ENCODE data around the gene RGL1. TPM values are rescaled to one million over a fixed set of nuclear protein-coding genes. Genes with fewer than 3 reads are reported as not detected.

The RGL1 gene
- total RNA-seq, 1 donor from 2014 or later, result 5.4 TPM

DNA sequence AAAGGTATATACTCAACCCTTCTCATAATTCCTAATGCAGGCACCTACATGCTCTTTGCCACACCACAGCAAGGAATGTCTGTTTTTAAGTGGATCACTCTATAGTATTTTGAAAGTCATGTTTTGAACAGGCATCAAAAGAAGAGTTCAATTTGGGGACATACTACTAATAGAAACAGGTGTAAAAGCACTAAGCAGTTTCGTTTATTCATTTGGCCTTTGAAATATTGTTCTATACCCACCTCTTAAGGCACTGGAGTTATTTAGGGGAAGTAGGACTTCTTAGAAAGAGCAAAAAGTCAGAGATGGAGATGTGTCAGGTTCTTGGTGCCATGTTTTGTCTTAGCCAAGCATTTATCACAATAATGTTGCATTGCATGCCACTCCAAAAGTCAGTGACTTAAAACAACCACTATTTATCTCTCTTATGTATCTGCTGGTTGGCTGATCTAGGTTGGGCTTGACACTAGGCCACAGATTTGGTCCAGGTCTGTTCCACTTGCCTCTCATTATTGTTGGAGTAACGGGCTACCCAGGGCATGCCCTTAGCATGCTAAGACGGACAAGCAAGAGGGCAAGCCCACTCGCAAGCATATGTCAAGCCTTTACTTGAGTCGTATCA is 107.5 kb downstream of the RGL1 start:
- DNase-seq (ENCODE audit: low read depth), result no peak

DNA sequence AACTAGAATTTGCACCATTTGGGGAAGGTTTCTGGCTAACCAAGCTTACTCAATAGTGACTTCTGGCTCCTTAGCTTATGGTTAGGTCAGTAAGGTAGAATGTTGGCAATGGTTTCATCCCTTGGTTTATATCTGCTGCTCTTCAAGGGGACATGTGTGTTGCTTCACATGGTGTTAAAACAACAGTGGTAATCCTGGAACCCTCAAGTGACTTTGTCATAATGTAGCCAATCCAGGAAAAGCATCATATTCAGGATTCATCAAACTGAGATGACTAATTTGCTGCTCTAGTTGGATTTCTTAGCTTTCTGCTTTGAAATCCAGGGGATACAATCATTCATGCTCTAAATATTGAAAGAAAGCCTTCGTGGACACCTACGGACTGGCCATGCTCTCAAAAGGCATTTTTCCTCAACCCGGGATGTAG is 108.7 kb downstream of the RGL1 start:
- no peak for DNase-seq (ENCODE audit: low read depth)

DNA sequence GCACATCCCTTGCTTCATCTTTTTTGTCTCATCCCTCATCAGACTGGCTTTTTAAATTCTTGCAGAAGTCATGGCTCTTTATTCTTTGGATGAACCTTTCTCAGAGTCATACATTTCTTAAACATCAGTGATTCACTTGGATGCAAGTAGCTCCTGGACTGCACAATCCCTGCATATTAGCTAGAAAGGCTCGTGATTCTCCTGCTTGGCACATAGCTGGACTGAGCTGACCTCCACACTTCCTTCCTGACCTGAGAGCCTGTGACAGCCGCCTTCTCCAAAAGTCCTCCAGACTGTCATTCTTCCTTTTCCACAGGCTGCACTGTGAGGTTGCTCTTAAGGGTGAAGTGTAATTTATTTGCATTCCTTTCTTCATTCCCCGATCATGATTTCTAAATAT is 109.4 kb downstream of the RGL1 start:
- no peak for DNase-seq (ENCODE audit: low read depth)

DNA sequence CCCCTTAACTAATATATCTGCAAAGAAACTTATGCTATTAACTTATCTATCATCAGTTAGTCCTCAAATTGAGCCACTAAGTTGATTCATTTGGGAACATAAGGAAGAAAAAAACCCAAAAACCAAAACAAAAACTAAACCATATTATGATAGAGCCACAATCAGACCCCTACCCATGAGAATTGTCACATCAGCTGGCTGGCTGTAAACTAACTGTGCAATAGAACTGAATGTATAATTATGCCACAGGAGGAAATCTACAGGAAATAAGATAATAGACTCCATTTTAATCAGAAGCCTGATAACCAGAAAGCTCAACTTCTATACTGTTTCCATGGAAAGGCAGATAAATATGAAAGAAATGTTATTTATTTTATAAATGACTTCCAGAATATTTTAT is 110.0 kb downstream of the RGL1 start:
- no peak for DNase-seq (ENCODE audit: low read depth)

DNA sequence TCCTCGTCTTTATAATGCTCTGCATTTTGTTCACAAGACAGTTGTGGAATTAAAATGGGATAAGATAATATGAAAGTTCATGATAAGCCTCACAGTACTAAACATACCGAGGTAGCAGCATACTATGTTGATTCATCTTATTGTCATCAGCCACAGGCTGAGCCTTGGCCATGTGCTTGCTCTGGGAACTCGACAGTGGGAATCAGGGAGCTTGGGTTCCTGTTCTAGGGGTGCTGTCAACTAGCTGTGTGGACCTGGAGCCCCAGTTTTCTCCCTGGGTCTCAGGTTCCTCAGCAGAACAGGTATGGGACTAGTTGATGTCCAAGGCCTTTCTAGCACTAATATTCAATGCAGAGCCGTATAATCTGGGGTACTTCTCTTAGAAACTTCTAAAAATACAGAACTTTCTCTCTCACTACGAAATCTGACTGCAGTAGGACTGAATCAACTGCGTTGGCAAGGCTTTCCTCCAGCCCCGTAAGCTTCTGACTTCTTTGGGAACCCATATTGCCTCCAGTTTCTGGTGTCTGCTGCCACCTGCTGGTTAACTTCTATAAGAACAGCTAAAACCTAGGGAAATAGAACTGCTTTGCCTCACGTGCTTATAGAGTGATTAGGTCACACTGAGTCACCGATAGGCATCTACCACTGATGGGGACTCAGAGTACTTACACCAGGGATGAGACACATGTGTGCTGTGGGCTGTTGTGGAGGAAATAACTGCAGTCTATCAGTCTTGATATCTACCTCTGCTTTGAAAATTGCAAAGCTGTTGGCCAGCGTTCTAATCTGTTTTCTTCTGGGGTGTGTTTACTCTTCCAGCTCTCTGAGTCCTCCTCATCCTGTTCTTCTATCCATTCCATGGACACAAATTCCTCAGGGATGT is 110.9 kb downstream of the RGL1 start:
- peak; percentile 96 for DNase-seq (ENCODE audit: low read depth)

DNA sequence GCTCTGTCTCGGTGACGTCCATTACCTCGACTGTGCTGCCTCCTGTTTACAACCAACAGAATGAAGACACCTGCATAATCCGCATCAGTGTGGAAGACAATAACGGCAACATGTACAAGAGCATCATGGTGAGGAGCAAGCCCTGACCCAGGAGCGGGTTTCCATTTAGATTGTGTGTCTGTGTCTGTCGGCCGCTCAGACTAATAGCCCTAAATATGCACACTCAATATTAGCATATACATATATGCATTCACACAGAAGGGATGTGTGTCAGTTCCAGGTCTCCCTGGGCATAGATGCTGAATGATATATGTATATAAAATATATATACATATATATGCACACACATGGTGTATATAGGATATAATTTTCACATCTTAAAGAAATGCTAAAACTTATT is 111.7 kb downstream of the RGL1 start:
- DNase-seq (ENCODE audit: low read depth), result no peak

DNA sequence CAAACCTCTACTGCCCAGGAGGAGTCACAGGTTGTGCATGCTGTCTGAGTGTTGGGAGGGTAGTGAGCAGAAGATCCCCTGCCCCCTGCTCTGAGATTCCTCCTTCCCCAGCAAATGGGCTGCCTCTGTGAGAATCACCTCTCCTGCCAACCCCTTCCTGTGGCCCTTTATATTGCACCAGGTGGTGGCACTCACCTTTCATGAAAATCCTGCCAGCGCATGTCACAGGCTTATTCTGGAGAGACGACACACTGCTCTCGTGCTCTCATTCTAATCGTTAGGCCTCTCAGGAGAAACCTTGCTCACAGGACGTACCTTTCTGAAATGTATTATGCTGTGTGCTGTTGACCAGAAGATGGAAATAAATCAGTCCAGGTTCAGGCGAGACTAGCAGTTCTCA is 113.7 kb downstream of the RGL1 start:
- DNase-seq (ENCODE audit: low read depth), result no peak

DNA sequence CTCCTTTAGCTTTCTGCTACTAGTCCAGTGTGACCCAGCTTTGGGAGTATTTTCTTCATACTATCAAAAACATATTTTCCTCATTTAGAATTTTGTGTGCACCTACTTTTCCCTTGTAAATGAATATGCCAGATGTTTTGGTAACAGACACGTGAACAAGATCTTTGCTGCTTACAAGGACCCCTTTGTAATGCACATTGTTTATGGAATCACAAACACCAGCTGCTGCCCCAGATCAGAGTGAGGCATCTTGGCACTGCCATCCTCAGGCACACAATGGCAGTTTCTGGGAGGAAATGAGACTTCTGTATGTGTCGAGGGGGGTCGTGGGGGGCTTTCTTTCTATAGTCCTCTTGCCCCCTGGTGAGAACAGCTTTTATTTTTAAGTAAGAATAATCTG is 115.7 kb downstream of the RGL1 start:
- peak; percentile 22 for DNase-seq (ENCODE audit: low read depth)

DNA sequence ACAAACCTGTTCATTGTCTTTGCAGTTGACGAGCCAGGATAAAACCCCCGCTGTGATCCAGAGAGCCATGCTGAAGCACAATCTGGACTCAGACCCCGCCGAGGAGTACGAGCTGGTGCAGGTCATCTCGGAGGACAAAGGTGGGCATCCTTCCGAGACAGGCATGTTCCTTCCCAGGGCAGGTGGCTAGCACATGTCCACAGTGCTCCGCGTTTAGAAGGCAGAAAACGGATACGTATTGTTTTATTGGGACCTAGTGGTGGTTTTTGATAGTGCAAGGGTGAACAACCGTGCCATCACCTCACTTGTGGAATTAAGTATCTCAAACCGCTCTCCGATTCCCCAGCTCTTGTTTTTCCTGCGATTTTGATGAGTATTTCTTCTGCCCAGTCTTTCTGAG is 117.3 kb downstream of the RGL1 start:
- DNase-seq (ENCODE audit: low read depth), result no peak

DNA sequence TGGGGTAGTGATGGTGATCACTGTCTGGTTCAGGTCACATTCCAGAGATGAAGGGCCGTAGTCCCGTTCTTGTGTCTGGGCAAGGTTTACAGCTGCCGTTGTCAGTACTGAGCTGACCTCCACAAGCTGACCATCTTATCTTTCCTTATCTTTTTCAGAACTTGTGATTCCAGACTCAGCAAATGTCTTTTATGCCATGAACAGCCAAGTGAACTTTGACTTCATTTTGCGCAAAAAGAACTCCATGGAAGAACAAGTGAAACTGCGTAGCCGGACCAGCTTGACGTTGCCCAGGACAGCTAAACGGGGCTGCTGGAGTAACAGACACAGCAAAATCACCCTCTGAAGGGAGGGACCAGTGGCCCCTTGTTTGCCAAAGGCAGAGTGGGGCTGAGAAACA is 121.0 kb downstream of the RGL1 start:
- no peak for DNase-seq (ENCODE audit: low read depth)

DNA sequence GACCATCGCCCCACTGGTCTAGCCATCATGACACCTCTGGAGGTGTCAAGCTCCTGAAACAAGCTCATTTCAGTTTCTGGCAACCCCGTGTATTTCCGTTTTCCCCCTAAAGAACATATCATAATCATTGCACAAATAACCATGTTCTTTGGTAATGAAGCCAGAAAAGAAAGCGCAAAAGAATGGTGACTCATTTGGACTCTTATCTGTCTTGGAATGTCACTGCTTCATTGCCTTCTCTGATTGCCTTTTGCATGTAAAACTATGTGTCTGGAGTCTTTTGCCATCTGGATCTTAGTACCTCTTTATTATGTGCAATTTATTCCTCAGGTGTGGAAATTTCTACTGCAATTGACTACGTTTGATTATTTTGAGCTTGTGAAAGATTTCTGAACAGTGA is 122.1 kb downstream of the RGL1 start:
- no peak for DNase-seq (ENCODE audit: low read depth)

DNA sequence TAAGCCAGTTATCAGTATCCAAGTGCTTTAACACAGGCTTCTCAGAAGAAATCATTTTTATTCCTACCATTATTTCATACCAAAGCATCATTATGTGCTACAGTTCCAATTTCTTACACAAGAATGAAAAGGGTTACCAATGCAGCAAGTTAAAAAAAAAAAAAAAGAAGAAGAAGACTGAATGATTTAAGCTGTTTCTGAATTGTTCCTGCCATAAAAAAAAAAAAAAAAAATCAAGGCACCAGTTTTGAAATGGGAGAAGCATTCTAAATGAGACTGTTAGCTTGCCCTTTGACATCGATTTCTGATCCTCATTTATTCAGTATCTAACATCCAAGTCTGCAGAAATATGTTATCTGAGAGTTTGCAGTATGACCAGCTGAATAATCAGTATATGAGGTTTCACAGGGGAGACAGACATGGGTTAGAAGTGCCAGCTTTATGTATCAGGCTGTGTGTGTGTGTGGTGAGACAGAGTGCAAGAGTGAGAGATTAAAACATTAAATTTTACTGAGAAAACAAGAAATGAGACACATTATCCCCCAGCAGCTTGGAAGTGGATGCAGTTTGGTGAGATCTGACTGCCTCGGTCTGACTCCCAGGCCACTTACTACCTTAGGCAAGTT is 126.8 kb downstream of the RGL1 start:
- no peak for DNase-seq (ENCODE audit: low read depth)

DNA sequence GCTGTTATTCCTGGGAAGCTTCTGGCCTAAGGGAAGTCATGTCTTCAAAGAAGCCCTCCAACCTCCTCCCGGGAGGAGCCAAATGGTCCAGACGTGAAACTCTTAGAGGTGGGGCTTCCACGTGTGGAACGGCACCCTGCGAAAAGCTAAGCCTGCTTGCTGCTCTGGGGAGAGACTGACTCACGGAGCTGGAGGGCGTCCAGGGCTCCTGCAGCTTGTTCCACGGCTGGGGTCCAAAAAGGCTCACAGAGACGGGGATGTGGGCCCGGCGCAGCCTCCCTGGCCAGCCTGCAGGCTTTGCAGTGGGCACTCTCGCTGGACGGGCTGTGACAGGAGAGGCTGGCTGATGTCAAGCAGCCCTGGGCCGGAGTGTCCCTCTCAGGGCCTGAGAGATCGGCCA is 127.5 kb downstream of the RGL1 start:
- peak; percentile 50 for DNase-seq (ENCODE audit: low read depth)

DNA sequence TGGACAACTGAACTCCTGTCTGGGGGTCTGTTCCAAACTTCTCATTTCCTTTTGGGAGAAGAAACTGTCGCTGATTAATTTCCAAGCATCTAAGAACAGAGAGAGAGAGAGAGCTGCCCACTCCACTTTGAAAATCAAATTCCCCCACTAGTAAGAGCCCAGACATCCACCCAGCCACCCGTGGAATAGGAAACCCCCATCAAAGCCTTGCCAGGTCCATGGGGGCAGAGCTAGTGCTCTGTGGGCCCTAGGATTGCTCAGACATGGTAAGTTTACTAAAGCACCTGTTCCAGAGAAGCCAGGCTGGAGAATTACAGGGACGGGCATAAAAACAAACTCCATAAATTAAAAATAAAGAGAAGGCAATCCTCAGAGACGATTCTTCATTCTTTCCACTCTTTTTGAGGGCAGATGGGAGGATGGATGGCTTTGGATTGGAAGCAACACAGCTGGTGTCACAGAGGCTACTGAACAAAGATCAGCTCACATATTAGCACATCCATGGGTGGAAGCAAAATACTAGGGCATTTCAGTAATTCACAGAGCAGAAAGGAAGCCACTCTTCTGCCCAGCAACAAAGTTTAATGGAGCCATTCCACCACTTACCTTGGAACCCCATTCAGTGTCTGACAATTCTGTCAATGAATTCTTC is 128.7 kb downstream of the RGL1 start:
- no peak for DNase-seq (ENCODE audit: low read depth)

DNA sequence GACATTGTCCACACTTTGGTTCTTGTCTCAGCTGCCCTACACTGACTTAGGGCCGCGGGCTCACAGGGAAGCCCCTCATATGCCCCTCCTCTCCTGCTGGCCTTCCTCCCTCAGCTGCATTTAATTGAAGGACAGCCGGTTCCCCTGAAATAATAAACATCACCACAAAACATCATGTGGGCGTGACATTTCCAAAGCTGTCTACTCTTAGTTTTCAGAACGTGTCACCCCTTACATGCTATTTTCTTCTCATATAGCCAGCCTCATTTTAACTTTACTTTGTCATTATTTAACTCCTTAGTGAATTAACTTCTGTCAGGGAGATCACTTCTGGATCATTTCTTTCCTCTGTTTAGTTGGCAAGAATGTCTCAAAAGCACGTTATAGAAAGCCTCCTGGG is 129.4 kb downstream of the RGL1 start:
- no peak for DNase-seq (ENCODE audit: low read depth)

DNA sequence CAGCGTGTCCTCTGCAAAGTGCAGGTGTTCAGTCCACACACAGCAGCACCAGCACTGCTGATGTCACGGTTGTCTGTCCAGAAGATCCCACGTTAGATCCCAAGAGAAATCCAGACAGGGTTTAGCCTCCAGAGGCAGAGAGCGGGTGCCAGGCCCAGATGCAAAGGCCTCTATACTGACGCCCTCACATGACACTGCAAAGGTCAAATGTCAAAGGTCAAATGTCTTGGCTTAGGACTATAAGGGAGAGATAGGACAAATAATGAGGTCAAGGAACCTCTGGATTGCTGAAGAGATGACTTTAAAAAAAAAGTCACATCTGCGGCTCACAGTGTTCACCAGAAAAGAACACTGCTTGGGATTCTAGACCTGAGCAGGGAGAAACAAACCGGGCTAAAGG is 131.1 kb downstream of the RGL1 start:
- DNase-seq (ENCODE audit: low read depth), result no peak

DNA sequence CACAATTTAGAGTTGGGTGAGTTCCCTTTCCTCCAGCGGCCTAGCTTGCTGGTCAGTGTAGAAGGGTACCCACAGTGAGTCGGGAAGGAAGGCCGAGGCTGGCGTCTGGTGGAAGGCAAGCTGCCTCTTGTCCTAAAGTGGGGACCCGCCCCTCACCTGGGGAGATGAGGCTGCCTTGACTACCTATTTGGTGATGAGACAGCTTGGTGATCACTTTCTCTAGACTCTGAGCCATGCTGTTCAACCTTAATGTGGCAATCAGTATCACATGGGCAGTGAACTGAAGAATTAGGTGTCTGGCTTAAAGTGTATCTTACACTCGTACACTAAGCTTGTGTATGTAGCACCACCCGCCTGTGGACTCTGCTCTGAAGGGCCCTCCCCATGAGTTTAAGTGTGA is 131.9 kb downstream of the RGL1 start:
- no peak for DNase-seq (ENCODE audit: low read depth)

DNA sequence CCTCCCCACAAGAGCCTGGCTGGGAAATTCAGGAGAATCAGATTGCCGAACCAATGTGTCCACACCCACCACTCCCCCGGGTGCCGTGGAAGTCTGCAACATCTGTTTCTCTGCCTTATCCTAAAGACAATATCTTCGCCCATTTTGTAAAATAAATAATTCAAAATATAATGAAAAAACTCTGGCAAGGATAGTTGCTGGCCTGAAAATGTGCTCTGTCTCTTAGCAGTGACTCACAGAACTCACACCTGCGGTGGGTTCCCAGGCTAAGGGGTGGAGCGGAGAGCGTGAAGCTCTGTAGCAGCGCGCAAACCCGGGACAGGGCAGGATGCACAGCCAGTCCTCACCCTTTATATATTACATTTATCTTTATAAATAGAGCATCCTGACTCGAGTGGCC is 132.7 kb downstream of the RGL1 start:
- DNase-seq (ENCODE audit: low read depth), result no peak

DNA sequence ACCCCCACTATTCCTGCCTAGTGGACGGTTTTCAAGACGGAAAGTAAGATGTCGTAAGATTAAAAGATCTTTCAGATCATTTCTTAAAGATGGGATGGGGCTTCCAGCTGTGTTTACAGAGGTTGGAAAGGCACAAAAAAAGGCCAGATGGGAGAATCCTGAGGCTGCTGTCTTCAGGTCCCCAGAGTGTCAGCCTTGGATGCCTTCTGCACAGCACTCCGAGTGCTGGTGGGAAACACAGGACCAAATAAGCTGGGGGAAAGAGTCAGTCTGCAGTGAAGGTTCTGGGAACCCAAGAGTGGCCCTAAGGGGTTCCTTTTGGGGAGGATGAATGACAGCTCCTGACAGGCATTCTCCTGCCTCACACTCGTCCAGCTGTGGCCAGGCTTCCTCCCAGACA is 136.1 kb downstream of the RGL1 start:
- no peak for DNase-seq (ENCODE audit: low read depth)

DNA sequence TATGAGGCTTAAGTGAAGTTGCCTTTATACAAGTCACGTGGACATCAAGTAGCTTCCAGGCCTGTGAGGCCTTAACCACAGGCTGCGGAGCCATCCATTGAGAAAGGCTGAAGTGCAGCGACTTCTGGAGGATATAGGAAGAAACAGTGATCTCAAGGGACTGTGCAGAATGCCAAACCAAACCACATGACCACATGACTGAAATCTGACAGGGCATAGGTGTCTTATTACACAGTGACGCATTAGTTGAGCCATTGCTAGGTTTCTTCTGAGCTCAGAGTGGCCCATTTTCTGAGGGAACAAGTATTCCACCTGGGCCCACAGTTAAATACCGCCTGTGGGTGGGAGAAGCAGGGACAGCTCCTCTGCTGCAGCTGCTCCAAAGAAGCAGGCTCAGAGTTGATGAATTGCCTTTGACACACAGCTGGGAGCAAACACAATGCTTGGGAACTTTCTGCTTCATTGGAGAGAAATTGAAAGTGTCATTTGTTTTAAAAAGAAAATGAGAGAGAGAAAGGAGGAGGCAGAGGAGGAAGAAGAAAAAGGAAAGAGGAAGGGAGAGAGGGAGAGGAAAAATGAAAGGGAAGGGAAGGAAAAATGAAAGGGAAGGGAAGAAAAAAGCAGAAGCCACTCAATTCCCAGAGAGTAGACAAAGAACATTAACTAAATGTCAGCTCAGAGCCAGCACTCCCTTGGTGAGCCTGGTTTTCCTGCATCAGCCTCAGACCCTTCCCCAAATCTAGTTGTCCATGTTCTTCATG is 138.2 kb downstream of the RGL1 start:
- DNase-seq (ENCODE audit: low read depth), result peak; percentile 98
